Mesothelial cell of epicardium (in vitro differentiated cells): Measurements from ENCODE around the gene PCDHGA8. TPM values are rescaled to one million over a fixed set of nuclear protein-coding genes. Genes with fewer than 3 reads are reported as not detected.
"Not testable (repeated sequence)": the region's sequence is repeated elsewhere in the genome, so short reads cannot be mapped to it uniquely, and the experiment has no call there.

Experiments used
- DNase-seq, 2 experiments: peaks; one replicate each; pipeline ENCODE4 v3.0.0; 2021; ENCODE audit warnings: low spot score in 2 of 2; ENCODE audit not compliant: unreplicated experiment in 2 of 2
- H3K27ac Mint-ChIP-seq: 2 replicates; pipeline ENCODE4 v1.8.0; 2021; ENCODE audit warnings: mixed read lengths
- H3K27me3 Mint-ChIP-seq: 2 replicates; pipeline ENCODE4 v1.8.0; 2021; ENCODE audit warnings: low read depth, mixed read lengths
- H3K36me3 Mint-ChIP-seq: 2 replicates; pipeline ENCODE4 v1.8.0; 2021; ENCODE audit warnings: mixed read lengths
- H3K4me1 Mint-ChIP-seq: 2 replicates; pipeline ENCODE4 v1.8.0; 2021; ENCODE audit warnings: mixed read lengths
- H3K4me3 Mint-ChIP-seq: 2 replicates; pipeline ENCODE4 v1.8.0; 2021; ENCODE audit warnings: mild to moderate bottlenecking, moderate library complexity, mixed read lengths
- H3K9me3 Mint-ChIP-seq: 2 replicates; pipeline ENCODE4 v1.8.0; 2021; ENCODE audit warnings: mixed read lengths
- total RNA-seq: library from RNA; stranded (reverse); gene quantifications from 3 replicates; pipeline ENCODE4 v1.2.1, GENCODE V29; 2021
- TF ChIP-seq, protein P1 (sequence below): fragments of 200-600 bp; sonication (generic); IDR thresholded peaks from one replicate; pipeline ENCODE4 v1.5.0; 2021; ENCODE audit warnings: antibody characterized with exemption; ENCODE audit not compliant: unreplicated experiment

The PCDHGA8 gene
- 2.6 to 2.9 TPM (median 2.7 TPM) in 3 replicates for total RNA-seq

DNA sequence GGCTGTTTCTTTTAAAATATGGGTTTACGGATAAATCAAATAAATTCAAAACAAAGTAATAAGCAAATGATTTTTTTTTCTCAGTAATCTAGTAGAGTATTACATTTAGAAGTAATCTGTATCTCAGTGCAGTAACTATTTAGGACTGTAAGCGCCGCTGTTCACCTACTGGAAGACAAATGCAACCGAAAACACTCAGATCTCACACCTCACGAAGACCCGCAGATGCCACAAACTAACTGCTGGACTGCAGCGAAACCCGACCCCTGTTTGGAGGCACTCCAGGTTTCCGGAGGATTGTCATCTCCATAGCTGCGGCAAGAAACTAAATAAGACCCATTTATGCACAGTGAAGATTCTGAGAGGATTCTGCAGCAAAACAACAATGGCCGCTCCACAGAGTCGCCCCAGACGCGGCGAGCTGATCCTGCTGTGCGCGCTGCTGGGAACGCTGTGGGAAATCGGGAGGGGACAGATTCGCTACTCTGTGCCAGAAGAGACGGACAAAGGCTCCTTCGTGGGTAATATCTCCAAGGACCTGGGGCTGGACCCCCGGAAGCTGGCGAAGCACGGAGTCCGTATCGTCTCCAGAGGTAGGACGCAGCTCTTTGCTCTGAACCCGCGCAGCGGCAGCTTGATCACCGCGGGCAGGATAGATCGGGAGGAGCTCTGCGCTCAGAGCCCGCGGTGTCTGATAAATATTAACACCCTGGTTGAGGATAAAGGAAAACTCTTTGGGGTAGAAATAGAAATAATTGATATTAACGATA lies at the start of gene PCDHGA8:
TSS of gene PCDHGA8 (plus strand) at position 205 of the 770 bp plus-strand sequence. CDS start at position 386, 181 bp downstream.
- Mint-ChIP-seq H3K9me3 (peaks cover 55% of the 10 kb centered on the region), H3K27me3 (no peaks in the 10 kb centered on the region), H3K4me1 (no peaks in the 10 kb centered on the region), H3K36me3 (peaks cover 53% of the 10 kb centered on the region), H3K4me3 (no peak within 1 kb of the TSS), H3K27ac (no peak within 1 kb of the TSS)
- no peak for DNase-seq
- TF ChIP-seq, protein P1, sequence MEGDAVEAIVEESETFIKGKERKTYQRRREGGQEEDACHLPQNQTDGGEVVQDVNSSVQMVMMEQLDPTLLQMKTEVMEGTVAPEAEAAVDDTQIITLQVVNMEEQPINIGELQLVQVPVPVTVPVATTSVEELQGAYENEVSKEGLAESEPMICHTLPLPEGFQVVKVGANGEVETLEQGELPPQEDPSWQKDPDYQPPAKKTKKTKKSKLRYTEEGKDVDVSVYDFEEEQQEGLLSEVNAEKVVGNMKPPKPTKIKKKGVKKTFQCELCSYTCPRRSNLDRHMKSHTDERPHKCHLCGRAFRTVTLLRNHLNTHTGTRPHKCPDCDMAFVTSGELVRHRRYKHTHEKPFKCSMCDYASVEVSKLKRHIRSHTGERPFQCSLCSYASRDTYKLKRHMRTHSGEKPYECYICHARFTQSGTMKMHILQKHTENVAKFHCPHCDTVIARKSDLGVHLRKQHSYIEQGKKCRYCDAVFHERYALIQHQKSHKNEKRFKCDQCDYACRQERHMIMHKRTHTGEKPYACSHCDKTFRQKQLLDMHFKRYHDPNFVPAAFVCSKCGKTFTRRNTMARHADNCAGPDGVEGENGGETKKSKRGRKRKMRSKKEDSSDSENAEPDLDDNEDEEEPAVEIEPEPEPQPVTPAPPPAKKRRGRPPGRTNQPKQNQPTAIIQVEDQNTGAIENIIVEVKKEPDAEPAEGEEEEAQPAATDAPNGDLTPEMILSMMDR, result no peak

GRCh38 chr5:141342773-141343172 lies 49.7 kb upstream of the PCDHGA8 start:
- no peak overlapping the region for H3K4me3 Mint-ChIP-seq
- TF ChIP-seq, protein P1, result no peak
- H3K27me3 Mint-ChIP-seq, result no peaks in the 10 kb centered on the region
- no peak overlapping the region for H3K27ac Mint-ChIP-seq
- peaks cover 60% of the 10 kb centered on the region for H3K9me3 Mint-ChIP-seq
- H3K4me1 Mint-ChIP-seq, result no peaks in the 10 kb centered on the region
- DNase-seq, result no peak
- H3K36me3 Mint-ChIP-seq, result peaks cover 15% of the 10 kb centered on the region

DNA sequence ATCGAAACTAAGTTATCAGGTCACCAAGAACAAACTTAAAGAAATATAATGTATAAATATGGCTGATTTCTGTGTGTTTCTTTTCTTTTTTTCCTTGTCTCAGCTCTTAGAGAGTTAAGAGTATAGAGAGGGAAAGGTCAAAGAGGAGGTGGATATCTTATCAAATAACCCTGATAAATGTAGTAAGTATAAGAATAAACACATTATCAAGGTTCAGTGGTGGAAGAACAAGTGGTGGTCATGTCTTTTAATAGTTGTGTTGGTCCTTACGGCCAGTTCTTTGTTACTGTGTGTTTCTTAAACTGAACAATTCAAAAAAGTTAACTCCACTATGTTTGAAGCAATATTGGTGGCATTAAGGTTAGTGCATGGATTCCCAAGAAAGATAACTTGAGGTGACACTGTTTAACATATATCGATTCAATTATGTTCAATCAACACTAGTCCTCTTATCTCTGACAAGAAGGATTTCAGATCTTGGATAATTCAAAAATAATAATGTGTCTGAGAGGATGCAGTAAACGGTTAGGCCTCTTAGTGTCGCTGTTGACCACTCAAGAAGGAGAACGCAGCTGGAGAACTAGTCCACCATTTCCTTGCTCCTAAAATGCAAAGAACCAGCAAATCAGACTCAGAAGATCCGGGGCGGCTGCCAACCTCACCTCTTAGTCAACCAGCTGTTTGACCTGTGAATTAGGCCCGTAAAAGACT lies 49.0 kb upstream of the PCDHGA8 start, which contains the start of gene PCDHGA3:
TSS of gene PCDHGA3 (plus strand) at position 588 of the 711 bp plus-strand sequence. CDS start 205 bp downstream, outside the sequence.
- H3K4me1 Mint-ChIP-seq, result no peaks in the 10 kb centered on the region
- no peaks in the 10 kb centered on the region for H3K27me3 Mint-ChIP-seq
- H3K4me3 Mint-ChIP-seq, result no peak within 1 kb of the TSS
- no peak within 1 kb of the TSS for H3K27ac Mint-ChIP-seq
- peaks cover 15% of the 10 kb centered on the region for H3K36me3 Mint-ChIP-seq
- TF ChIP-seq, protein P1, result no peak
- peaks cover 58% of the 10 kb centered on the region for H3K9me3 Mint-ChIP-seq
- DNase-seq, result no peak

DNA sequence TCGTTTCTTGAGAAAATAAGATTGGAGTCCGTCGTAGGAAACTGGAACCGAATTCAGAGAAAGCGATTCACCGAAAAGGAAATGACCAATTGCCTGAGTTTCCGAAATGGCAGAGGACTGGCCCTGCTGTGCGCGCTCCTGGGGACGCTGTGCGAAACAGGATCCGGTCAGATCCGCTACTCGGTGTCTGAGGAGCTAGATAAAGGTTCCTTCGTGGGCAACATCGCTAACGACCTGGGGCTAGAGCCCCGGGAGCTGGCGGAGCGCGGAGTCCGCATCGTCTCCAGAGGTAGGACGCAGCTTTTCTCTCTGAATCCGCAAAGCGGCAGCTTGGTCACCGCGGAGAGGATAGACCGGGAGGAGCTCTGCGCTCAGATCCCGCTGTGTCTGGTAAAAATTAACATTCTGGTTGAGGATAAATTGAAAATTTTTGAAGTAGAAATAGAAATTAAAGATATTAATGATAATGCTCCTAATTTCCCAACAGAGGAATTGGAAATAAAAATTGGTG lies 48.4 kb upstream of the PCDHGA8 start:
- peaks cover 15% of the 10 kb centered on the region for H3K36me3 Mint-ChIP-seq
- no peak overlapping the region for H3K27ac Mint-ChIP-seq
- DNase-seq, result no peak
- H3K4me1 Mint-ChIP-seq, result no peaks in the 10 kb centered on the region
- TF ChIP-seq, protein P1, result no peak
- peaks cover 61% of the 10 kb centered on the region for H3K9me3 Mint-ChIP-seq
- no peak overlapping the region for H3K4me3 Mint-ChIP-seq
- no peaks in the 10 kb centered on the region for H3K27me3 Mint-ChIP-seq

GRCh38 chr5:141345327-141345726 lies 47.1 kb upstream of the PCDHGA8 start:
- no peak overlapping the region for H3K4me3 Mint-ChIP-seq
- peaks cover 65% of the 10 kb centered on the region for H3K9me3 Mint-ChIP-seq
- peaks cover 10% of the 10 kb centered on the region for H3K36me3 Mint-ChIP-seq
- no peak overlapping the region for H3K27ac Mint-ChIP-seq
- TF ChIP-seq, protein P1, result no peak
- DNase-seq, result no peak
- no peaks in the 10 kb centered on the region for H3K27me3 Mint-ChIP-seq
- no peaks in the 10 kb centered on the region for H3K4me1 Mint-ChIP-seq

- not testable (repeated sequence) for H3K36me3 Mint-ChIP-seq, H3K4me3 Mint-ChIP-seq, H3K4me1 Mint-ChIP-seq, DNase-seq, H3K27me3 Mint-ChIP-seq, H3K27ac Mint-ChIP-seq
- H3K9me3 Mint-ChIP-seq, result peaks cover 70% of the 10 kb centered on the region
Measured at GRCh38 chr5:141346017-141346416, 46.4 kb upstream of the PCDHGA8 start.
